CD4-positive, CD25-positive, alpha-beta regulatory T cell (primary cell): ENCODE data around the gene PCDHA12. TPM values are rescaled to one million over a fixed set of nuclear protein-coding genes. Genes with fewer than 3 reads are reported as not detected.
"Not testable (repeated sequence)": the region's sequence is repeated elsewhere in the genome, so short reads cannot be mapped to it uniquely, and the experiment has no call there.

Experiments used
- ATAC-seq, 2 donors: fragments of 150-1000 bp; cut with Tn5 transposase; one replicate each; pipeline ENCODE4 v1.10.0; 2021; ENCODE audit warnings: low read depth in 2 of 2, moderate number of reproducible peaks in 2 of 2, moderate library complexity in 1 of 2
- DNase-seq, 3 donors: peaks; one replicate each; pipeline versions ENCODE4 v3.0.0 to v3.0.0-alpha.2; 2012 to 2022; ENCODE audit warnings: mixed read lengths in 1 of 3
- H3K27ac ChIP-seq: one replicate; pipeline ENCODE4 v1.7.0; 2013; ENCODE audit warnings: mild to moderate bottlenecking, low read length; ENCODE audit not compliant: insufficient read depth, poor library complexity, severe bottlenecking
- H3K27me3 ChIP-seq: one replicate; pipeline ENCODE4 v1.7.0; 2013; ENCODE audit warnings: low read length; ENCODE audit not compliant: control insufficient read depth, insufficient read depth
- H3K36me3 ChIP-seq: one replicate; pipeline ENCODE4 v1.7.0; 2013; ENCODE audit warnings: mild to moderate bottlenecking, low read length, moderate library complexity; ENCODE audit not compliant: control insufficient read depth, insufficient read depth
- H3K4me1 ChIP-seq: 2 replicates; pipeline ENCODE4 v1.7.0; 2013; ENCODE audit warnings: mild to moderate bottlenecking, low read length; ENCODE audit not compliant: insufficient read depth, control insufficient read depth, poor library complexity, severe bottlenecking
- H3K4me3 ChIP-seq: one replicate; pipeline ENCODE4 v1.7.0; 2013; ENCODE audit warnings: low read depth, mild to moderate bottlenecking, low read length, moderate library complexity
- H3K9me3 ChIP-seq, 2 experiments: 1 replicate in 1 of 2; 2 replicates in 1 of 2; pipeline ENCODE4 v1.7.0; 2013; ENCODE audit warnings: low read length in 2 of 2, mild to moderate bottlenecking in 1 of 2, moderate library complexity in 1 of 2; ENCODE audit not compliant: control insufficient read depth in 2 of 2
- H3K27ac Mint-ChIP-seq, 3 donors: one replicate each; pipeline ENCODE4 v1.8.0; 2020 to 2022; ENCODE audit warnings: mild to moderate bottlenecking in 3 of 3, mixed read lengths in 3 of 3, moderate library complexity in 2 of 3
- H3K27me3 Mint-ChIP-seq: one replicate; pipeline ENCODE4 v1.8.0; 2022; ENCODE audit warnings: mild to moderate bottlenecking, mixed read lengths
- H3K36me3 Mint-ChIP-seq: one replicate; pipeline ENCODE4 v1.8.0; 2020; ENCODE audit warnings: mixed read lengths
- H3K4me1 Mint-ChIP-seq, 4 donors: one replicate each; pipeline ENCODE4 v1.8.0; 2020 to 2022; ENCODE audit warnings: mixed read lengths in 4 of 4, mild to moderate bottlenecking in 1 of 4
- H3K4me3 Mint-ChIP-seq, 4 donors: one replicate each; pipeline ENCODE4 v1.8.0; 2020 to 2022; ENCODE audit warnings: mild to moderate bottlenecking in 4 of 4, mixed read lengths in 4 of 4, moderate library complexity in 3 of 4
- H3K9me3 Mint-ChIP-seq, 7 donors: one replicate each; pipeline ENCODE4 v1.8.0; 2020 to 2022; ENCODE audit warnings: mixed read lengths in 7 of 7, mild to moderate bottlenecking in 3 of 7, moderate library complexity in 2 of 7
- polyA plus RNA-seq, 4 donors: library from polyadenylated mRNA; unstranded; fragments of 300-500 nt; fragmentation: Illumina TruSeq; gene quantifications; one replicate each; pipeline ENCODE4 v1.2.3, GENCODE V29; 2021
- total RNA-seq: library from RNA; stranded (reverse); gene quantifications from one replicate; pipeline ENCODE4 v1.2.3, GENCODE V29; 2022

PCDHA12 gene
- total and polyA plus RNA-seq, 5 donors from 2014 or later, result not detected

DNA sequence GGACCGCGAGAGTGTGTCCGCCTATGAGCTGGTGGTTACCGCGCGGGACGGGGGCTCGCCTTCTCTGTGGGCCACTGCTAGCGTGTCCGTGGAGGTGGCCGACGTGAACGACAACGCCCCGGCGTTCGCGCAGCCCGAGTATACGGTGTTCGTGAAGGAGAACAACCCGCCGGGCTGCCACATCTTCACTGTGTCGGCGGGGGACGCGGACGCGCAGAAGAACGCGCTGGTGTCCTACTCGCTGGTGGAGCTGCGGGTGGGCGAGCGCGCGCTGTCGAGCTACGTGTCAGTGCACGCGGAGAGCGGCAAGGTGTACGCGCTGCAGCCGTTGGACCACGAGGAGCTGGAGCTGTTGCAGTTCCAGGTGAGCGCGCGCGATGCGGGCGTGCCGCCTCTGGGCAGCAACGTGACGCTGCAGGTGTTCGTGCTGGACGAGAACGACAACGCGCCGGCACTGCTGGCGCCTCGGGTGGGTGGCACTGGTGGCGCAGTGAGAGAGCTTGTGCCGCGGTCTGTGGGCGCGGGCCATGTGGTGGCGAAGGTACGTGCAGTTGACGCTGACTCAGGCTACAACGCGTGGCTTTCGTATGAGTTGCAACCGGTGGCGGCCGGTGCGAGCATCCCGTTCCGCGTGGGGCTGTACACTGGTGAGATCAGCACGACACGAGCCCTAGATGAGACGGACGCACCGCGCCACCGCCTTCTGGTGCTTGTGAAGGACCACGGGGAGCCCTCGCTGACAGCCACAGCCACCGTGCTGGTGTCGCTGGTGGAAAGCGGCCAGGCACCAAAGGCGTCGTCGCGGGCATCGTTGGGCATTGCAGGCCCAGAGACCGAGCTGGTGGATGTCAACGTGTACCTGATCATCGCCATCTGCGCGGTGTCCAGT lies 39.2 kb upstream of the PCDHA12 start:
- Histone ChIP-seq H3K4me1 (no peaks in the 10 kb centered on the region), H3K27me3 (peaks cover 3% of the 10 kb centered on the region), H3K27ac (no peak overlapping the region), H3K36me3 (no peaks in the 10 kb centered on the region), H3K4me3 (no peak overlapping the region), H3K9me3 (peaks cover 12 to 19% of the 10 kb centered on the region in 2 experiments)
- Mint-ChIP-seq H3K4me1 (no peaks in the 10 kb centered on the region), H3K27ac (no peak overlapping the region), H3K9me3 (peaks cover 2 to 30% (median 5%) of the 10 kb centered on the region in 7 donors), H3K36me3 (no peaks in the 10 kb centered on the region), H3K27me3 (peaks cover 5% of the 10 kb centered on the region), H3K4me3 (no peak overlapping the region)
- no peak for ATAC-seq
- DNase-seq, result no peak

DNA sequence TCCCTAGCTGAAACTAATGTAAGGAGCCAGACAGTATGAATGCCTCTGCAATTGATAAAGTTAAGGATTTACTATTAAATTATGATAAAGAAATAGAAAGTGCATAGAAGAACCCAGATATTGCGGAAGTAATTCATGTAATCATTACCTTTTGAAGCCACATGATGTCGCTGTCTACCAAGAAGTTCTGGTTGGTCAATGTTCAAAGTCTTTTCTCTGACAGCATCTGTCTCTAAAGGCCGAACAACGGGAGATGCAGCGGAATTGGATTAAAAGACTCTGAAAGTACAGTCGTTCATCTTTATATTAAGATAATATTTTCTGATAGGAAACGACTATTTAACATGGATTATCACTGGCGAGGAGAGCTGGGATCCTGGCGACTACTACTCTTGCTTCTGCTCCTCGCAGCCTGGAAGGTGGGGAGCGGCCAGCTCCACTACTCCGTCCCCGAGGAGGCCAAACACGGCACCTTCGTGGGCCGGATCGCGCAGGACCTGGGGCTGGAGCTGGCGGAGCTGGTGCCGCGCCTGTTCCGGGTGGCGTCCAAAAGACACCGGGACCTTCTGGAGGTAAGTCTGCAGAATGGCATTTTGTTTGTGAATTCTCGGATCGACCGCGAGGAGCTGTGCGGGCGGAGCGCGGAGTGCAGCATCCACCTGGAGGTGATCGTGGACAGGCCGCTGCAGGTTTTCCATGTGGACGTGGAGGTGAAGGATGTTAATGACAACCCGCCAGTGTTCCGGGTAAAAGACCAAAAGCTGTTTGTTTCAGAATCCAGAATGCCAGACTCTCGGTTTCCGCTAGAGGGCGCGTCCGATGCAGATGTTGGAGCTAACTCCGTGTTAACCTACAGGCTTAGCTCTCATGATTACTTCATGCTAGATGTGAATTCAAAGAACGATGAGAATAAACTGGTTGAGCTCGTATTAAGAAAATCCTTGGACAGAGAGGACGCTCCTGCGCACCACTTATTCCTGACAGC lies 33.8 kb upstream of the PCDHA12 start, which contains the start of gene PCDHA8:
PCDHA8 (plus strand) TSS at position 210 of the 985 bp plus-strand sequence; CDS start at position 345, 135 bp downstream.
- H3K9me3 ChIP-seq, result peaks cover 3 to 8% of the 10 kb centered on the region in 2 experiments
- no peaks in the 10 kb centered on the region for H3K4me1 ChIP-seq
- Mint-ChIP-seq H3K27ac (no peak within 1 kb of the TSS), H3K27me3 (no peaks in the 10 kb centered on the region), H3K4me3 (peak within 1 kb of the TSS in 1 of 4 donors; percentile 24), H3K36me3 (no peaks in the 10 kb centered on the region), H3K4me1 (no peaks in the 10 kb centered on the region), H3K9me3 (peaks cover 0 to 21% (median 4%) of the 10 kb centered on the region in 7 donors)
- H3K27ac ChIP-seq, result no peak within 1 kb of the TSS
- H3K4me3 ChIP-seq, result no peak within 1 kb of the TSS
- ATAC-seq (no peak), DNase-seq (peak in 1 of 3 donors; percentile 5)
- H3K27me3 ChIP-seq, result no peaks in the 10 kb centered on the region
- H3K36me3 ChIP-seq, result no peaks in the 10 kb centered on the region

DNA sequence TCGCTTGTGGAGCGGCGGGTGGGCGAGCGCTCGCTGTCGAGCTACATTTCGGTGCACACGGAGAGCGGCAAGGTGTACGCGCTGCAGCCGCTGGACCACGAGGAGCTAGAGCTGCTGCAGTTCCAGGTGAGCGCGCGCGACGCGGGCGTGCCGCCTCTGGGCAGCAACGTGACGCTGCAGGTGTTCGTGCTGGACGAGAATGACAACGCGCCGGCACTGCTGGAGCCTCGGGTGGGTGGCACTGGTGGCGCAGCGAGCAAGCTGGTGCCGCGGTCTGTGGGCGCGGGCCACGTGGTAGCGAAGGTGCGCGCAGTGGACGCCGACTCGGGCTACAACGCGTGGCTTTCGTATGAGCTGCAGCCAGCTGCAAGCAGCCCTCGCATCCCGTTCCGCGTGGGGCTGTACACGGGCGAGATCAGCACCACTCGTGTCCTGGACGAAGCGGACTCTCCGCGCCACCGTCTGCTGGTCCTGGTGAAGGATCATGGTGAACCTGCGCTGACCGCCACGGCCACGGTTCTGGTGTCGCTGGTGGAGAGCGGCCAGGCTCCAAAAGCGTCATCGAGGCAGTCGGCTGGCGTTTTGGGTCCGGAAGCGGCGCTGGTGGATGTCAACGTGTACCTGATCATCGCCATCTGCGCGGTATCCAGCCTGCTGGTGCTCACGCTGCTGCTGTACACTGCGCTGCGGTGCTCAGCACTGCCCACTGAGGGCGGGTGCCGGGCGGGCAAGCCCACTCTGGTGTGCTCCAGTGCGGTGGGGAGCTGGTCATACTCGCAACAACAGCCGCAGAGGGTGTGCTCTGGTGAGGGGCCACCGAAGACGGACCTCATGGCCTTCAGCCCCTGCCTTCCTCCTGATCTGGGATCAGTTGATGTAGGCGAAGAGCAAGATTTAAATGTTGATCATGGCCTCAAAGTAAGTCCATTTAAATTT lies 32.0 kb upstream of the PCDHA12 start:
- no peaks in the 10 kb centered on the region for H3K4me1 Mint-ChIP-seq
- Histone ChIP-seq H3K27me3 (peaks cover 3% of the 10 kb centered on the region), H3K27ac (no peak overlapping the region), H3K4me1 (no peaks in the 10 kb centered on the region), H3K9me3 (peaks cover 3 to 8% of the 10 kb centered on the region in 2 experiments), H3K36me3 (no peaks in the 10 kb centered on the region), H3K4me3 (no peak overlapping the region)
- no peak for ATAC-seq
- no peaks in the 10 kb centered on the region for H3K27me3 Mint-ChIP-seq
- no peak overlapping the region for H3K4me3 Mint-ChIP-seq
- H3K9me3 Mint-ChIP-seq, result peaks cover 0 to 26% (median 7%) of the 10 kb centered on the region in 7 donors
- no peak for DNase-seq
- no peak overlapping the region for H3K27ac Mint-ChIP-seq
- no peaks in the 10 kb centered on the region for H3K36me3 Mint-ChIP-seq

DNA sequence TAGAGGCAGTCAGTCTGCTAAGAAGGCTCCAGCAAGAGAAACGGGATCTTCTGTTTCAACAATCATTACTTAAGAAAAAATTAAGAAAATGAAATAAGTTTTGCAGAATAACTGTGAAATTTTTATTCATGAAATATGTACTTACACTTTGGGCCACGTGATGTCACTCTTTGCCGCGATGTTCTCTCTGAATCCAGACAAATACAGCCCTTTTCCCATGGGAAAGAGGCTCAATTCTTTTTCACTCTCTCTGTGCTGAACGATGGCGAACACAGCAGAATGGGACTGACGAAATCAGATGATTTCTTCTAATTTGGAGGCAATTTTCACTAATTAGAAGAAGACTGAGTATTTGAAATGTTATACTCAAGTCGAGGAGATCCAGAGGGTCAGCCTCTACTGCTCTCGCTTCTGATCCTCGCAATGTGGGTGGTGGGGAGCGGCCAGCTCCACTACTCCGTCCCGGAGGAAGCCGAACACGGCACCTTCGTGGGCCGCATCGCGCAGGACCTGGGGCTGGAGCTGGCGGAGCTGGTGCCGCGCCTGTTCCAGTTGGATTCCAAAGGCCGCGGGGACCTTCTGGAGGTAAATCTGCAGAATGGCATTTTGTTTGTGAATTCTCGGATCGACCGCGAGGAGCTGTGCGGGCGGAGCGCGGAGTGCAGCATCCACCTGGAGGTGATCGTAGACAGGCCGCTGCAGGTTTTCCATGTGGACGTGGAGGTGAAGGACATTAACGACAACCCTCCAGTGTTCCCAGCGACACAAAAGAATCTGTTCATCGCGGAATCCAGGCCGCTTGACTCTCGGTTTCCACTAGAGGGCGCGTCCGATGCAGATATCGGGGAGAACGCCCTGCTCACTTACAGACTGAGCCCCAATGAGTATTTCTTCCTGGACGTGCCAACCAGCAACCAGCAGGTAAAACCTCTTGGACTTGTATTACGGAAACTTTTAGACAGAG lies 26.7 kb upstream of the PCDHA12 start, which contains the start of gene PCDHA9:
PCDHA9 (plus strand) TSS at position 244 of the 964 bp plus-strand sequence; CDS start at position 358, 114 bp downstream.
- H3K4me3 ChIP-seq, DNase-seq, ATAC-seq, H3K4me1 ChIP-seq, H3K27me3 Mint-ChIP-seq, H3K27me3 ChIP-seq, H3K4me3 Mint-ChIP-seq, H3K4me1 Mint-ChIP-seq, H3K36me3 Mint-ChIP-seq, H3K27ac Mint-ChIP-seq, H3K27ac ChIP-seq, H3K36me3 ChIP-seq: not testable (repeated sequence)
- H3K9me3 ChIP-seq, result peaks cover 5 to 11% of the 10 kb centered on the region in 2 experiments
- H3K9me3 Mint-ChIP-seq, result peaks cover 0 to 13% (median 3%) of the 10 kb centered on the region in 7 donors

DNA sequence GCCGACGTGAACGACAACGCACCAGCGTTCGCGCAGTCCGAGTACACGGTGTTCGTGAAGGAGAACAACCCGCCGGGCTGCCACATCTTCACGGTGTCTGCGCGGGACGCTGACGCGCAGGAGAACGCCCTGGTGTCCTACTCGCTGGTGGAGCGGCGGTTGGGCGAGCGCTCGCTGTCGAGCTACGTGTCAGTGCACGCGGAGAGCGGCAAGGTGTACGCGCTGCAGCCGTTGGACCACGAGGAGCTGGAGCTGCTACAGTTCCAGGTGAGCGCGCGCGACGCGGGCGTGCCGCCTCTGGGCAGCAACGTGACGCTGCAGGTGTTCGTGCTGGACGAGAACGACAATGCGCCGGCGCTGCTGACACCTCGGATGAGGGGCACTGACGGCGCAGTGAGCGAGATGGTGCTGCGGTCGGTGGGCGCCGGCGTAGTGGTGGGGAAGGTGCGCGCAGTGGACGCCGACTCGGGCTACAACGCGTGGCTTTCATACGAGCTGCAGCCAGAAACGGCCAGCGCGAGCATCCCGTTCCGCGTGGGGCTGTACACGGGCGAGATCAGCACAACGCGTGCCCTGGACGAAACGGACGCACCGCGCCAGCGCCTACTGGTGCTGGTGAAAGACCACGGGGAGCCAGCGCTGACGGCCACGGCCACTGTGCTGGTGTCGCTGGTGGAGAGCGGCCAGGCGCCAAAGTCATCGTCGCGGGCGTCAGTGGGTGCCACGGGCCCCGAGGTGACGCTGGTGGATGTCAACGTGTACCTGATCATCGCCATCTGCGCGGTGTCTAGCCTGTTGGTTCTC lies 25.1 kb upstream of the PCDHA12 start:
- not testable (repeated sequence) for H3K36me3 Mint-ChIP-seq, H3K4me3 ChIP-seq, H3K27me3 Mint-ChIP-seq, DNase-seq, H3K4me1 Mint-ChIP-seq, ATAC-seq, H3K4me1 ChIP-seq, H3K36me3 ChIP-seq, H3K27me3 ChIP-seq, H3K27ac ChIP-seq, H3K4me3 Mint-ChIP-seq, H3K27ac Mint-ChIP-seq
- peaks cover 7 to 10% of the 10 kb centered on the region in 2 experiments for H3K9me3 ChIP-seq
- H3K9me3 Mint-ChIP-seq, result peaks cover 0 to 16% (median 3%) of the 10 kb centered on the region in 7 donors
